IPS-NIHi7 (cell line): ENCODE data around the gene PCDH9.

Source experiments
- DNase-seq: peaks from one replicate; pipeline ENCODE4 v3.0.0; 2012; ENCODE audit warnings: mixed read lengths; ENCODE audit errors: extremely low spot score

The PCDH9 gene

GRCh38 chr13:67083519-67083918 lies 146.6 kb downstream of the PCDH9 start:
- no peak for DNase-seq

DNA sequence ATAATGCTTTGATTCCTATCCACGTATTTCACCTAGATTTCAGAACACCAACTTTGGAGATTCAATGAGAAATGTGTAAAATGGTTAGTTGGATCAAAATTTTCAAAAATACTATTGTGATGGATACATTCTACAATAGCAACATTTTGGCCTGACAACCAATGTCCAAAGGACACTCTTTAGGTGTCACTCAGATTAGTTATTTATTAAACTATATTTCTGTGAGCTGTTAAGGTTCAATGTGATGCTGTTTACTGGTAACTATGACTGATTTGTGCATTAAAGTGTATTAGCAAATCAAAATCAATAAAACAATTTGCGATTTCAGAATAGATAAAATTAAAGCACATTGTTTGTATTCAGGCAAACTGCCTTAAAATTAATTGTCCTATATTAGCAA lies 149.8 kb downstream of the PCDH9 start:
- no peak for DNase-seq

DNA sequence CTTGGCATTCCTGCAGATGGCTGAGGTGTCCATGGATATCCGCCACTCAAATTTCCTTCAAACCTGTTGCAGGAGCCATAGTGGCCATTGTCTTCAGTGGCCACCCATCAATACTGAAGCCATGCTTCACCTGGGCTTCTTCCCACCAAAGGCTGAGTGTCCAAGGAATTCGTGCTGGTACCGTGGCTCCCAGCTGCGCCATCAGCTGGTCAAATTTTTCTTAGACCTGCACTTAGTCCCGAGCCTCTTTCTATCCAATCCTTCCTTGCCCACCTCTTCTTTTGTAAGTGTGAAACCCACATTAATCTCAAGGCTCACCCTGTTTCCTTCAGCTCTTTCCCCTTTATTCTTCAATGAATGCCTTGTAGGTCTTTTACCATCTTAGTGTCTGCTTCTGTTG lies 152.1 kb downstream of the PCDH9 start:
- DNase-seq = no peak

DNA sequence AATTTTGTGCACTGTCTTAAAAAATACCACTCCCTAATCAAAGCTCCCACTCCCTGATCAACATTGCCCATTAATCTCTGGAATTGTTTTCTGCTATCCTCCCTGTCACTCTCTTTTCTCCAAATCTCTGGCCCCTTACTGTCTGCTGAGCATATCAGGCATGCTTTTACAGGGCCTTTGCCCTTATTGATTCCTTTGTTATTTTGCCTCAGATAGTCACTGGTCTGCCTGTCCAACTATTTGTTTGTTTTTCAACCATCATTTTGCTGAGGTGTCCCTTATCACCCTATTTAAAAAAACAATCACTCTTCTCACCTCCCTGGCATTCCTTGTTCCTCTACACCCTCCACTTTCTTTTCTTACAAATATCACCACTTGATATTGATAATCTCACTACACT lies 153.0 kb downstream of the PCDH9 start:
- DNase-seq = no peak

DNA sequence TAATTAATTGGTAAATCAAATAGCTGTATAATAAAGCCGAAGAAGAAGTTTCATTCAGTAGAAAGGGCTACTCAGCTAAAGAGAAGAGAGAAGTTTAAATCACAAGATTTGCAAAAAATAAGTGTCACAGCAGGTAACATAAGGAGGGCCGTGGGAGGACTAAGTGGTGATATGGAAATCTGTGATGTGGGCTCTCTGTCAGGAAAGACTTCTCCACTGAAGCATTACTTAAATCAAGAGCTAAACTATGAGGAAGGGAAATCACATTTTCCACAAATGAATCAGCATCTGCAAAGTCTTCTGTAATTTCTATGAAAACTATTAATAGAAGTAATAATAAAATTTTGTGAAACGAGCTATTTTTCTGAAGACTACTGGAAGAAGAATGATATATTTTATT lies 153.8 kb downstream of the PCDH9 start:
- no peak for DNase-seq

GRCh38 chr13:67075239-67075638 lies 154.9 kb downstream of the PCDH9 start:
- no peak for DNase-seq

GRCh38 chr13:67071918-67072598 lies 158.1 kb downstream of the PCDH9 start:
- DNase-seq = no peak

DNA sequence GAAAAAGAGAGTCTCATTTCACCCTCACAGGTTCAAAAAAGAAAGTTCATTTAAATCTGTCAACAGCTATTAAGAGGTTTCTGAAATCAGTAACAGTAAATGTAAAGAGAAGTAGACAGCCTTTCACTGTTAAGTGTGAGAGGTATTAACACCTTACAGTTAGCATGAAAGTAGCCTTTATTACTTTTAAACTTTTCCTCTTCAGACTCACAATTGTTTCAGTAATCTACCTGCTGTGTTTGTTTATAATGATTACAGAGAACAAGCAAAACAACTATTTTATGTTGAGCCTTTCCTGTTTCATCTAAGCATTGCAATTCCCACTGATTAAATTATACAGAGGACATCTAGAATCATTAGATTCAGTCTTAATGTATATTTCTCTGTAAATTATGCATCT lies 159.8 kb downstream of the PCDH9 start:
- no peak for DNase-seq

- DNase-seq = peak; percentile 24
Observed at GRCh38 chr13:67069117-67069767, 160.9 kb downstream of the PCDH9 start.

- DNase-seq = no peak
Observed at GRCh38 chr13:67064920-67065319, 165.2 kb downstream of the PCDH9 start.

GRCh38 chr13:67063036-67063435 lies 167.1 kb downstream of the PCDH9 start:
- DNase-seq = no peak

DNA sequence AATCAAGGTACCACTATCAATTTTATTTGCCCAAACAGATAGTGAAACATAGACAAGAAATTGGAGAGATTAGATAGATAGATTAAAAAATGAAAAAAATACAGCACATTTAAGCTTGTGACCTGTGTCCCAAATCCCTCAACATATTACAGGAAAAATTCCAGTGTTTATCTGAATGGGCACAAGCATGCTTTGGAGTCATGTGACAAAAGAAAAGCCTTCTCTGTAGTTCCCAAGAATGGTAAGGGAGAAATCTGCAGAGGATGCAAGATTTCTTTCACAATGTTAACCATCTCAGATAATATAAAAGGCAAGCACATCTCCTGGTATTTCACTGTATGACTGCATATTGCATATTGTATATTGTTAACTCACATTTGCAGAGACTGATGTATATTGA lies 168.0 kb downstream of the PCDH9 start:
- no peak for DNase-seq

DNA sequence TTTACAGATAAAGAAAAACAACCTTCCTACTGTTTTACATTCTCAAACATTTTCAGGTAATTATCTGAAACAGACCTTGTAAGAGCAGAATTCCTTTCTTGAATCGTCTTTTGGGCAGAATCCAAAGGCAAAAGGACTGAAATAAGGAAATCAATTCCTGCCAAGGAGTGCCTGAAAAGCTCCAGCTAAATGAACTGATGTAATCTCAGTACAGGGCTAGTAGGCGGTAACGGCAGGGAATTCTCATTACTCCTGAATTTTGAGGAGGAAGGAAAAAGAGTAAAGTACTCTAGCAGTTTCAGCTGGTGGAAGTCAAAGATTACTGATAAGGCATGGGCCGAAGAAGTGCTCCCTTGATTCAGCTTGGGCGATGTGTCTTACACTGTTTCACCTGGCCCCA lies 168.4 kb downstream of the PCDH9 start:
- no peak for DNase-seq

GRCh38 chr13:67052550-67053490 lies 177.3 kb downstream of the PCDH9 start:
- DNase-seq = peak; percentile 18

DNA sequence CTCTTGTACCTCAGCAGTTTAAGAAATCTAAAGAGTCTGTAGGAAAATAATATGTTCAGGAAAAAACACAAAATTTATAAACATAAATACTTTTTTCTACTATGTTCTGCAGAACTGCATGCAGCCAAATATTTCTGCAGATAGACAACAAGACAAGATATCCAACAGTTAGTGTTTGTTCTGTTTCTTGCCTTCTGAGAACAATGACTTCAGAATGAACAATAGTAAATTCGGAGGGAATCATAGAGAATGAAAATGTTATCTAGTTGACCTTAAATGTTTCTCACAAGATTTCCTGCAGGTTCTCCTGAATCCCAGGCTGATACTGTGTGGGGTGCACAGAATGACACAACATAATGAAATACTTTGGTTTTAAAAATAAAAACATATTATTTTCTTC lies 180.4 kb downstream of the PCDH9 start:
- DNase-seq = no peak

- no peak for DNase-seq
Observed at GRCh38 chr13:67048821-67049150, 181.3 kb downstream of the PCDH9 start.

DNA sequence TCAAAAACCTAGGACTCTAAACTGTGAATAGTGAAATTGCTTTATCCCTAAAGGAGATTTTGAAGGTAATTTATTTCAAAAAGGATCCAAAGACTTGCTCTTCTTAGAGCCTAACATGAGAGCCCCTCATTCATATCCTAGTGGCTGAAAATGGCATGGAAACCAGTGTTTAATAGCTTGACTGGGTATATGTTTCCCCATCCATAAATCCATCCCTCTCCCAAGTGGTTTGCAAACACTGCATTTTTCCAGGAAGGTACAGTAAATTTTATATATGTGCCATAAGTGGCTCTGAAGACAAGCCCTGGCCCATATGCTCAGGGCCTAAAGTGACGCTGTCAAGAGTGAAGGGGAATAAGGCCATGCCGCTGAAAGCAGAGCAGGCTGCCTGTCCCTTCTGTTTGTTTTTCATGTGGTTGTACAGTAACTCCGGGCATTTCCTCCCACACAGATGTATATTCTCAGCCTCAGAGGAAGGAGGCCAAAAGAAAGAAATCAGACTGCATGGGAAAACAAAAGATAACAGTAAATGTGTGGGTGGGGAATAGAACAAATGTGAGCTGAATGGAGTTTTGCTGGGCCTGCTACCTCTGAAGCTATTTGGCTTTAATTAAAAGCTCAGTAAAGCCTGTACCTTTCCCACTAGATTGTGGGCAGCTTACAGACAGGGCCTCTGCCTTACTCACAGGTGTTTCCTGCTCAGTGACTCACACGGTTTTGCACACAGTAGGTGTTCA lies 181.9 kb downstream of the PCDH9 start:
- DNase-seq = no peak

GRCh38 chr13:67045357-67045756 lies 184.8 kb downstream of the PCDH9 start:
- DNase-seq = no peak

DNA sequence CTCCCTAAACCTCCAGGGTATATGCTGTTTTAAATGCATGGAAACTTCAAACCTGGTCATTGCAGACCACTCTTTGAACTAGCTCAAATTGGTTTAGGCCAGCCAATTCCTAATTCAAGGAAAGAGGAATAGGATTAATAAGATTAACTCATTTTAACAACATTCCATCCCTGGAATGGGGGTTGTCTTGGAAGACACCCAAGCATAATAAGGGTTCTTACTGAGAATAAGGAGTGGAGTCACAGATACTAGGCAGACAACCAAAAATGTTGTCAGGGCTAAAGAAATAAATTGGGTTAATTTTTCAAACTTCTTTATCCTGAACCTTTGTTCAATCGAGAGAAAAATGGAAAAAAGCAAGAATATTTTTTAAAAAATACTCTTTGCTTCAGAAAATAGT lies 186.2 kb downstream of the PCDH9 start:
- DNase-seq = no peak

GRCh38 chr13:67042556-67042955 lies 187.6 kb downstream of the PCDH9 start:
- DNase-seq = no peak

DNA sequence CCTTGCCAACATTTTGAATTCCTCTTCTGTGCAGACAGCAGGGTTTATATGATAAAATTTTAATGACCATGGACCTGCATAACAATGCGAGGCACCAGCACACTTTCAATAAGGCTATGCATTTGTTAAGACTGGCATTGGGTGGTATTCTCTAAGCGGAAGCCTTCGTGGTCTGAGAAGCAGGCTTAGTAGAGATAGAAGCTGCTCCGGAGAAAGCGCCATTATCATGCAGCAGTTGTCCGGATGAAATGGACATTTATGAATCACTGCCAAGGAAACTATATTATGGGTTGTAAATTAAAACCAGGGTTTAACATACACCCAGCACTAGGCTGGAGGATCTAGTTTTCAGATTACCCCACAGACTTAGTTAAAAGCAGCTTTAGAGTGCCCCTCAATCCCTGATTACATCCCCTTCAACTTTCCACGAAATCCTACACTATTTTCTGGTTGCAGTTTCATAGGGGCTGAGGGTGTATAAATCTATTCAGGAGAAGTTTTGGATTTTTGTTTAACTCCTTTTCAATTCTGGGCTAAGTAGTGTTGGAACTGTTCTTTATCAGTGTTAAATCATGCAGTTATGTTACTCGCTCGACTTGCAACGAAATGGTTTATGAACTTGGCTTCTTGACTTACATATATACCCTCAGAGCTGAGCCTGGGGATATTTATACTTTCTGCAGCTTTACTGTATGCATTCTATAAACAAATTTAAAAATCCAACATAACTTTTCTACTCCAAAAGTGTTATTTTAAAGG lies 193.3 kb downstream of the PCDH9 start:
- no peak for DNase-seq
